HG02571 (cell line): ENCODE results near the gene HSPD1.
"Not testable (repeated sequence)": the region's sequence is repeated elsewhere in the genome, so short reads cannot be mapped to it uniquely, and the experiment has no call there.

Experiments
- ATAC-seq: cut with Tn5 transposase; IDR thresholded peaks from one replicate; pipeline ENCODE4 v1.9.1; 2021; ENCODE audit warnings: mild to moderate bottlenecking, moderate library complexity; ENCODE audit not compliant: unreplicated experiment

The HSPD1 gene

GRCh38 chr2:197498235-197498936, 1.3 kb downstream of the HSPD1 start:
- no peak for ATAC-seq

- no peak for ATAC-seq
Measured at GRCh38 chr2:197497326-197497725, 2.3 kb downstream of the HSPD1 start.

- no peak for ATAC-seq
Measured at GRCh38 chr2:197496695-197497094, 2.9 kb downstream of the HSPD1 start.

GRCh38 chr2:197495433-197496134, 4.1 kb downstream of the HSPD1 start:
- no peak for ATAC-seq

GRCh38 chr2:197487385-197487784, 12.3 kb downstream of the HSPD1 start:
- no peak for ATAC-seq

GRCh38 chr2:197486175-197486574, 13.5 kb downstream of the HSPD1 start:
- ATAC-seq = no peak

- not testable (repeated sequence) for ATAC-seq
Measured at GRCh38 chr2:197484248-197484647, 15.4 kb downstream of the HSPD1 start.

- no peak for ATAC-seq
Measured at GRCh38 chr2:197480165-197481036, 19.2 kb downstream of the HSPD1 start.

- ATAC-seq = no peak
Measured at GRCh38 chr2:197477797-197478196, 21.8 kb downstream of the HSPD1 start.

GRCh38 chr2:197472166-197472565, 27.5 kb downstream of the HSPD1 start:
- no peak for ATAC-seq

- ATAC-seq = no peak
Measured at GRCh38 chr2:197464175-197464574, 35.5 kb downstream of the HSPD1 start.

- no peak for ATAC-seq
Measured at GRCh38 chr2:197461057-197461456, 38.6 kb downstream of the HSPD1 start.

GRCh38 chr2:197460649-197461048, 39.0 kb downstream of the HSPD1 start:
- no peak for ATAC-seq

GRCh38 chr2:197455428-197455827, 44.2 kb downstream of the HSPD1 start:
- ATAC-seq = no peak

- ATAC-seq = no peak
Measured at GRCh38 chr2:197454923-197455322, 44.7 kb downstream of the HSPD1 start.

GRCh38 chr2:197453914-197454398, 45.7 kb downstream of the HSPD1 start:
- ATAC-seq = peak; percentile 32

GRCh38 chr2:197453123-197453913, 46.3 kb downstream of the HSPD1 start, which contains the start of gene COQ10B:
Gene COQ10B, plus strand, starts transcription at chr2:197453552. Its CDS starts 9 bp downstream, at chr2:197453561.
- peak; percentile 94 for ATAC-seq

GRCh38 chr2:197452754-197453122, 46.9 kb downstream of the HSPD1 start:
- ATAC-seq = no peak

GRCh38 chr2:197450935-197451358, 48.7 kb downstream of the HSPD1 start:
- ATAC-seq = not testable (repeated sequence)

- ATAC-seq = no peak
Measured at GRCh38 chr2:197450465-197450864, 49.2 kb downstream of the HSPD1 start.
